SW 1271 (cell line): ENCODE data around the gene ATG14.
"Not testable (repeated sequence)": the region's sequence is repeated elsewhere in the genome, so short reads cannot be mapped to it uniquely, and the experiment has no call there.

Source experiments
- DNase-seq, 2 experiments: peaks; one replicate each; lab custom pipeline; 2025; lab: John Stamatoyannopoulos, UW

ATG14 gene

DNA sequence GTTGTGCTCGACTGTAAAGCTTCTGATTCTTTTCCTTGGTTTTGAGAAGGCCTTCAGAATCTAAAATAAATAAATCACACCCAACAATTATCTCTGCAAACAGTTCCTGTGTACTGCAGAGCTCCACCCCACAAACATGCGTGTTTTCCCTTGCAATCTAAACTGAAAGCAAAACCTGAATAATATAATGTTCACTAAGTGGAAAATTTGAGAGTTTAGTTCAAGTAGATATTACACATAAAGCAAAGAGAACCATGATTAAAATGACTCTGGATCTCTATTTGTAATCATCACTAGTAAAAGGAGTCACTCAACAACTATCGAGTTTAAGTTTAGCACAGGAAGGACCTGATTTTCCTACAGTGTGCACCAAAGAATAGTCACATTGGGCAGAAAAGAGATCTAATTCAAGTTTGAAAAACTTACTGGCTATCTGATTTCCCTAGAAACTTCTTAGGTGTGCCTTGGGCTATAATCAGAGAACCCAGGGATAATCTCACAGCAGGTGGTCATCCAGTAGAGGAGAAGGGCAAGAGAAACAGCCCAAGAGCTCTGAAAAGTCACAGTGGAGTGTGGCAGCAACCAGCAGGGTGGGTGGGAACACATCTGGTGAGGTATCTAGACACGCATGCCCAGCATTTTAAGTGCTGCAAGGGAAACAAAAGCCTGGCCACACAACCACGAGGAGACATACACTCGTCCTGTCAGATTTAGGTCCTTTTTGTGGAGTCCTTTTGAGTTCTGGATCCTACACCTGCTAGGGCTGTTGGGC lies 25.4 kb downstream of the ATG14 start:
- DNase-seq: no peak

DNA sequence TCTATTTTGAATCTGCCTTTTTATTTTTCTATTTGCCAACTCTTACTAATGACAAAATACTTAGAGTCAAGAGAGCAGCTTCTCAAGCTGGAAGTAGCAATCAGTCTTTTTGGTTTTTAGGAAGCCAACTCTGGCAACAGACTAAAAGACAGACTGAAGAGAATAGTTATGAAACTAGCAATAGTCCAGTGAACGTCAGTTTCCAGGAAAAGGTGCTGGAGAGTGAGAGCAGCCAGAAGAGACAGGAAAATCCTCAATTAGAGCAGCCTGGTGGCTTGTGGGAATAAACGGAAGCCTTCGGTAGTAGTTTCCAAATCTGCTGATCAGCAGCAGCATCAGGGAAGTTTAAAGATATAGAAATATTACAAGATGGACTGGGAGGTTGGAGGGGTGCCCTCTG lies 27.1 kb downstream of the ATG14 start:
- DNase-seq: no peak

DNA sequence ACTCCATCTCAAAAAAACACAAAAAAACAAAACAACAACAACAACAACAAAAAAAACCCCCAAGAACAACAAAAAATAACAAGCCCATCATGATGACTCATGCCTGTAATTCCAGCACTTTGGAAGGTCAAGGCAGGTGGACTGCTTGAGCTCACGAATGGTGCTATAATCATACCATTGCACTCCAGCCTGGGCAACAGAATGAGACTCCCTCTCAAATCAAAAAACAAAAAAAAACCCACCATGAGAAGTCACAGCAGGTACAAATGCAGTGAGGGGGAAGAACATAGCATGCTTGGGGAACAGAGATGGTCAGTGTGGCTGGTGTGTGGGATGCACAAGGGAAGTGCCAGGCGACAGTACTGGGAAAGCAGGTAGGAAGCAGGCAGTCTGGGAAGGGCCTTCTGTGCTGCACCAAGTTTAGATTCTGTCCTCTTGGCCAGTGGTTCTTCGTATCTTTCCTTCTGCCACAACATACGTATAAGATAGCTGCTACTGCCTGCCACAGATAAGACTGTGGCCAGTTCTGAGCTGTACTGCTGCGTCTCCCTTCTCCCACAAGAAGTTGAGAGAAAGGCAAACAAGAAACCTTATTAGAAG lies 28.0 kb downstream of the ATG14 start:
- DNase-seq: no peak

DNA sequence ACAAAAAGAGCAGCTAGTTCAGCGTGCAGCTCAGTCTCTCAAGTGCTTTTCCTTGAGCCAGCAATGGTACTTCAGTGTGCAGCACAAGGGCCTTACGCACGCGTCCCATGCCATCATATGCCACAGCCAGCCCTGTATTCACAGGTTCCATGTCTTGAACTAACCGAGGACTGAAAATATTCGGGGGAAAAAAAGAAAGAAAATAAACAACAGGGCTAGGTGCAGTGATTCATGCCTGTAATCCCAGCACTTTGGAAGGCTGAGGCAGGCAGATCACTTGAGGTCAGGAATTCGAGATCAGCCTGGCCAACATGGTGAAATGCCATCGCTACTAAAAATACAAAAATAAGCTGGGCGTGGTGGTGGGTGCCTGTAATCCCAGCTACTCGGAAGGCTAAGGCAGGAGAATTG lies 28.6 kb downstream of the ATG14 start:
- DNase-seq: not testable (repeated sequence)

DNA sequence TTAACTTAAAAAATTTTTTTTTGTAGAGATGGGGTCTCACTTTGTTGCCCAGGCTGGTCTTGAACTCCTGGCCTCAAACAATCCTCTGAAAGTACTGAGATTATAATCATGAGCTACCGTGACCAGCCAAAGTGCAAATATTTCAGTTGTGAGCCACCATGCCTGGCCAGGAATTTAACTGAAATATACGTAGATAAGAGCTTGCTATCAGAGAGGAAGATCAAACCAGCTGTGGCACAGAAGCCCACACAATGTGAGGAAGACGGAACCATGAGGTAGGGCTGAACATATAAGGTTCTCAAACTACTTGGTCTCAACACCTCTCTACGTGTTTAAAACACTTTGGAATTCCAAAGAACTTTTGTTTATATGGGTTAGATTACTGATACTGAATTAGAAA lies 29.1 kb downstream of the ATG14 start:
- DNase-seq: no peak

DNA sequence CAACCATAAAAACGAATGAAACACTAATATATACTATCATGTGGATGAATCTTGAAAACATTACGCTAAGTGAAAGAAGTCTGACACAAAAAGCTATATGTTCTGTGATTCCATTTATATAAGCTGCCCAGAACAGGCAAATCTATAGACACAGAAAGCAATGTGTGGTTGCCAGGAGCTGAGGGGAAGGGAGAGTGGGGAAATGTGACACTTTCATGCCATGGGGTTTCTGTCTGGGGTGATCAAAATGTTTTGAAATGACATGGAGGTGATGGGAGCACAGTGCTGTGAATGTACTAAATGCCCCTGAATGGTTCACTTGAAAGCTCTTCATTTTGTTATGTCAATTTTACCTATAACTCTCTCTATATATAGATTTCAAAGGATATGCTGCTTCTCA lies 30.1 kb downstream of the ATG14 start:
- DNase-seq: no peak

DNA sequence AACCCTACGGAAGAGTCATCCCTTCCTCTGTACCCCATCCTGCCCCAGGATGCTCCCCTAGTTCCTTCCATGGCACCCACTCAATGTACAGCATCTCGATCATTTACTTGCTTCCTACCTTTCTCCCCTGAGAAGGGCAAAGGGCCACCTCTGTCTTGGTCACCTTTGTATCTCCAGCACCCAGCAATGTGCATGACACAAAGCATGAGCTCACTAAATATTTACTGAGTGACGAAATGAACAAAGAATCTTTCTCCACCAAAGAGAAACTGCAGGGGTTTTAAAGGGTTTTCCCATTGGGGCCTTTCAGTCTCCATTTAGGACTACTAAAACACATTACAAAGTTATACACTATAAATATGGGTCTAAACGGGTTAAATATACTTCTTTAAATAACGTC lies 30.6 kb downstream of the ATG14 start:
- no peak for DNase-seq

DNA sequence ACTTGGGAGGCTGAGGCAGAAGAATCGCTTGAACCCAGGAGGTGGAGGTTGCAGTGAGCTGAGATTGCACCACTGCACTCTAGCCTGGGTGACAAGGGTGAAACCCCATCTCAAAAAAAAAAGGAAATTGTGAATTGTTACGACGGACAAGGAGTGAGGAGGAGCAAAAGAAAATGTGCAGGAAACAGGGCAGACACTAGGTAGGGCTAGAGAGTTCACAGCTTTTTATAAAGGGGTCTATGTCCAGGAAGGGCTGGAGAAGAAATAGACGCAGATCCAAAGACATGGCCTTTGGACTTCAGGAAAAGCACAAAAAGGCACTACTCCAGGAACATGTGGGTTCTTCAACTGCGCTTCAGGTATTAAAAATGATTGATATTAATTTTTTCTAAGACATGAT lies 34.4 kb downstream of the ATG14 start:
- no peak for DNase-seq

DNA sequence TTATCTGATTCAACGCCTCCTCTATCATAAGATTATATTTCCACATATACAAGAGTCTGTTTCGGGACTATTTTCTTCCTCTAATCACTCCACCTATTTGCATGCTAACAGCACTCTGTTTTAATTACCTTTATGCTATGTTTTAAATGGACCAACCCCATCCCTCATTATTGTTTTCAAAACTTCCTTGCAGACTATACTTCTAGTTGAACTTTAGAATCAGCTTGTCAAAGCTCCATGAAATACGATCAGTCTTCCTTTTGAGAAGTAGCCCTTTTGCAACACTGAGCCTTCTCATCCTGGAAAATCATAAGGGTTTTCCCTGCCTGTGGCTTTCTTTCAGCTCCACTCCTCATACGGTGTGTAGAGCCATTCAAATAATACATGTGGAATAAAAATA lies 36.9 kb downstream of the ATG14 start:
- no peak for DNase-seq

DNA sequence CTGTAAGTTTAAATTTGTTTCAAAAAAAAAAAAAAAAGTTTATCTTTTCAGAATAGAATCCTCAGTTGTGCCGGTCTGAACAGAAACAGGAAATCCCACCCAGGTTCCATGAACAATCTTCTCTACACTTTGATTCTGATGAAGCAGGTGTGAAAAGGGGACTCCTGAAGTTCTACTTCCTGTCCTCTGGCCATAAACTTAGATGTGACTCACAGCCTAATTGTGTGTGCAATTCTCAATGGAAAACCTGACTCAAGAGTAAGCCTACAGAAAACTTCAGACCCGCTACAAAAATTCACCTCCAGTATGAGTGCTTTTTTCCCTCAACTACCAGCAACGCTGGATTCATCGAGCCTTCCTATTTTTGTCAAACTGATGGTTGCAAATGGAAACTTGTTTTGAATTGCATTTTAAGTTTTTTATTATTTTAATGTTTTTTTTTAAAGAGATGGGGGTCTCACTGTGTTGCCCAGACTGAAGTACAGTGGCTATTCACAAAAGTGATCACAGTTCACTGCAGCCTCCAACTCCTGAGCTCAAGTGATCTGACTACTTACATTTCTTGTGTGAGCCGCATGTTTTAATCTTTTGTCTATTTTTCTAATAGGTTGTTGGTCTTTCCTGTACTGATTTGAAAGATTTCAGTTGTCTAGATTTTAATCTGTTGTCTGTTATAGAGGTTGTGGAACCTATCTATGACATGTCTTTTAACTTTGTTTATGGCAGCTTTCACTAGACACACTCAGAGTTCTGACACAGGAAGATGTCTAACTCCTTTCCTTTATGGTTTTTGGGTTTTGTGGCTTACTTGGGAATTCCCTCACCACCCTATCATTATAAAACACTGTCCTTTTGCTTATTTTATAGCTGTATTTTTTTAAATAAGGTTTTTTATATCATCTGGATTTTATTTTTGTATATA lies 37.6 kb downstream of the ATG14 start:
- DNase-seq: peak in 1 of 2 experiments; percentile 17

DNA sequence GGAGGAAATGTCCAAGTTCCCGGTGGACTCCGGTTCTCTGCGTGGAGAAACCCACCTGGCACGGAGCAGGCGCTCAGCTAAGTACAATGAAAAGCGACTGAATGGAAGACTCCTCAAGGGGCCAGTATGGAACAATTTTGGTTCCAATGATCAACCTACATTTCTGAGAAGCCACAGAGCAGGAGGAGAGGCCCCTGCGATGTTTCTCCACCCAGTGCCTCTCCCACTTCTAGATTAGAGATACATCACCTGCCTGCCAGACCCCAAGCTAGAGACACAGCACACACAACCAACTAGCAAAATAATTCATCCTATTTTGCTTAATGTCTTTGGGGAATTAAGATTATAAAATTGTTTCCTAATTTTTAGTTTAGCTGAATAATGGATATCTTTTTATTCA lies 38.8 kb downstream of the ATG14 start:
- DNase-seq: no peak

DNA sequence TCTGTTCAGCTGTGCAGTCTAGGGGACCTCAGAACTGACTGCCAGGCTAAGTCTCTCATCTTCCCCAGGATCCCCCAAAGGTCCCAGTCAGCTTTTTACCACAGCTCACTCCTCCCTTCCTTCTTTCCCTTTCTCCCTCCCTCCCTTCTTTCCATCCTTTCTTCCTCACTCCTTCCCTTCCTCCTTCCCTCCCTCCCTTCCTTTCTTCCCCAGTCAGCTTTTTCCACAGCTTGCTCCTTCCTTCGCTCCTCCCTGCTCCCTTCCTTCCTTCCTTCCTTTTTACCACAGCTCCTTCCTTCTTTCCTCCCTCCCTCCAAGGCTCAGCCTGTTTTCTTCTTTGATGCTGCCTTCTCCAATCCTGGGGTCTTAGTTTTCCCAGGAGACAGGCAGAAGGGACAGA lies 39.2 kb downstream of the ATG14 start:
- no peak for DNase-seq

DNA sequence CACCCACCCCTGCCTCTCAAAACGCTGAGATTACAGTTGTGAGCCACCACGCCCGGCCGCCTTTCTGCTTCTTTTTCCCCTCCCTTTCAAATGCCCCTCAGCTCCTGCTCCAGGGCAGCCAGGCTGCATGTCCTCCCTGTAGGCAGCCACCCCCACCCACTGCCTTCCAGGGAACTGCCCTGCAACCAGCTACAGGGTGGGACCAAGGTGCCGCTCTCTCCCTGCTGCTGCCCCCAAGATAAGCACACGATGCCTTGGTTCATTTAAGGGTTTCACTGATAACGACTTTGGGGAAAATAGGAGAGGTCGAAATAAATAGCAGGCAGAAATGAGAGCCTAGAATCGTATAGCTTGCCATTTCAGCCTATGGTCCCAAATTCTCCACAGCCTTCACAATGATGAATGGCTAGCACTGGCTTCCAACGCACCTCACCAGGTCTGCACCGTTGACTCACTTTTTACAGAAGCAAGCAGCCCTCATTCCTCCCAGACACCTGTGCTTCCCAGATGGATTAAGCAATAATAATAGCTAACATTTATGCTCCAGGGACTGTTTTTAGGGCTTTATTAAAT lies 40.7 kb downstream of the ATG14 start:
- no peak for DNase-seq

DNA sequence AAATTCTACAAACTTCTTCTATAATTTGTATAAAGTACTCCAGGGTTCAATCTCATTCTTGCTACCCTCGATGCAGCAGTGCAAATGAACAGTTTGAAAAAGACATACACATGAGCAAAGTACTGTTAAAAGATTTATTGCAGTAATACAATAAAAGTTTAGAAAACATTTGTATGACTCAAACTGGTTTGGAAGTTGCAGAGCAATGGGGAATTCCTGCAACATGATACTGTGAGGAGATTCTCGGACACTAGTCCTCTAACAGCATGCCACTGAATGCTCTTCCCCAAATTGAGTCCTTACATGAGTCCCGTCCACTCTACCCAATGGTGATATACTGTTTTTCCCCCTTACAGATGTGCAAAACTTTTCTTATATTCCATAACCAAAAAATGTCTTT lies 45.4 kb downstream of the ATG14 start:
- no peak for DNase-seq

DNA sequence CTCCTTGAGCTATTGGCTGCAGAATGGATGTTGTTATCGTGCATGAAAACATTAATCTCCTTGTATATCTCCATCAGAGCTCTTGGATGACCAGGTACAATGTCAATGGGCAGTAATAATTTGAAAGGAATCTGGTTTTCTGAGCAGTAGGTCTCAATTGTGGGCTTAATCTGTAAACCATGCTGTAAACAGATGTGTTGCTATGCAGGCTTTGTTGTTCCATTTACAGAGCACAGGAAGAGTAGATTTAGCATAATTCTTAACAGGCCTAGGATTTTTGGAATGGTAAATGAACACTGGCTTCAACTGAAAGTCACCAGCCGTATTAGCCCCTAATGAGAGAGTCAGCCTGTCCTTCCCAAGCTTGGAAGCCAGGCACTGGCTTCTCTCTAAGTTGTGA lies 50.4 kb downstream of the ATG14 start:
- DNase-seq: no peak

DNA sequence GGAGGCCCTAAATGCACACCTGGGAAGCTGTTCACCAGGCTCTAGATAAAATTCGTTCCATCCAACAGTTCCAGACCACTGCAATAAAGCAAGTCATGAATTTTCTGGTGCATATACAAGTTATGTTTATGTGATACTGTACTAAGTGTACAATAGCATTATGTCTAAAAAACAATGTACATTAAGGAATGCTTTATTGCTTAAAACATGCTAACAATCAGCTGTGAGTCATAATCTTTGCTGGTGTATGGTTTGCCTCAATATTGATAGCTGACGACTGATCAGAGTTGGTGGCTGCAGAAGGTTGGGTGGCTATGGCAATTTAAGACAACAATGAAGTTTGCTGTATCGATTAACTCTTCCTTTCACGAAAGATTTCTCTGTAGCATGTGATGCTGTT lies 52.3 kb downstream of the ATG14 start:
- DNase-seq: no peak

DNA sequence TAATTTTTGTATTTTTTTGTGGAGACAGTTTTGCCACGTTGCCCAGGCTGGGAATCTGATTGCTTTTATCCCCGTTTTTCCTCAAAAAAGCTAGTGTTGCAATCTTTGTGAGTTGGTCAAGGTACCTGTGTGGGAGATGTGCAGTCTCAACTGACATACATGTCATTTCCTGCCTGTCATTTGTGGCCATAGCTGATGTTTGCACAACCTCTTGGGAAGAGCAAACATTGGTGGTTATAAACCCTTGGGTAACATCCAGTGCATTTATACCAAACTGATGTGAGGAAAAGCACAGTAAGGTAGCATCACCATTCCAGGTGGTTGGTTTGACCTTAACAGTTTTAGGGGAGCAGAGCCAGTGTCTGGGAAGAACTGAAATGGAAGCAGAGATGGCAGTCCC lies 54.7 kb downstream of the ATG14 start:
- no peak for DNase-seq

DNA sequence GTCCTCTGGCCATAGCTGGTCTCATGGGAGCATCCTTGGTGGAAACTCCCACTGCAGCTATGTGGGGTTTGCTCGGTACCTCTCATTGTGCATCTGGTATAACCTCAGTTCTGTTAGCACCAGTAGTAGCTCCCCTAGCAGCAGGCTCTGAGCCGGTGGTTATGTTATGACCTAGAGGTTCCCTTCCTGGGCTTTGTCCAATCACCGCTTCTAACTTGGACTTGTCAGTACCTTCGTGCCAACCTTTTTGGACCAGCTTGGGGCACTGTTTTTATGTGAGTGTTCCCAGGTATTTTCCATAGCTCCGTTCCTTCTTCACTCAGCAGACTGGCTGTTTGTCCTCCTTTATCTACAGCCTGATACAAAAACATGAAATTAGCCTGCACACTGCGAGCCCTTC lies 55.7 kb downstream of the ATG14 start:
- DNase-seq: no peak

DNA sequence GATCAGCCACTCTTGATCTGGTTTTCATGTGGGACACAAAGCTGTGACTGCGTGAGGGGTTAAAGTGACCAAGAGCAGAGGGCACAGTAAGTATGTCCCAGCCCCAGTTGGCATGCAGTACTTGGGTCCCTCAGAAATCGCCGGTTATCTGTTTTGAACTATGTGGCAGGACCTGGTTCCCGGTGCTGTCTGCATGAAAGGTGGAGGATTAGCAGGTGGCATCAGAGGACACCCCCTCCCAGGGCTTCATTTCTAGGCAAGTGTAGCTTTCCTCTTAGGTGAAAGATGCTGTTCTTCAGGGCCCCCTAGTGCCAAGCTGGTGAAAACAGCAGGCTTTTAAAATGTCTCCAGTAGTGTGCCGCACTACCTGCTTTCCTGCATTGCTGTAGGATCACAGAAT lies 57.1 kb downstream of the ATG14 start:
- peak in 1 of 2 experiments; percentile 19 for DNase-seq

DNA sequence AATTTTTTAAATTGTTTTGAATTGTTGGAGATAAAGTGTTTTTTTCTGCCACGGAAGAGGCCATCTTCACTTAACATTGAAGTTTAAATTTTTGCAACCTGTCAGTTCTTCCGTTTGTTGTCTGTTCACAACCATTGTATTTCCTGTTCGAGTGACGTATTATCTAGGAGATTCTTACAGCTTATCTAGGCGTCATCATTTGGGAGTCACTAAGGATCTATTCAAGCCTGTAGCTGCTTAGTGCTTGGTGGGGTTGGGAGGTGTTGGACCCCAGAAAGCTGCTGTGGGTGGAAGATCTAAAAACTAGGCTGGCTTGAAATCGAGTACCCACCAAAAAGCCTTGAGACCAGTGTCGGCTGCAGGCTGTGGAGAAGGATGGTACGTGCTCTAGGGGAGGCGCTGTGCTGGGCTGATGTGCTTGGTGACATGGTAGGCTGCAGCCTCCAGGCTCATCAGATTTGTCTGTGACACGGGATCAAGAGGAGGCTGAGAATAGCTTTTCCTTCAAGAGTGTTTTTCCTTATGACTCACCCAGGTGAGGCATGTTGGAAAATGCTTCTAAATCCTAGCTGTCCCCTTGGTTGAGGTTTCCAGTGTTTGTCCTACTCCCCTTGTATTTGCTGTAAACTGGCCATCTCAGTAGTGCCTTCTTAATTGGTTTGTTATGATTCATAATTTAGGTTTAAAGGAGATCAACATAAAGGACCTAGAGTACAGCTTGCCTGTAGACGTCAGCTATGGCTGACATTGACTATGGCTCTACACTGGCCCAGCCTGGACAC lies 57.8 kb downstream of the ATG14 start:
- DNase-seq: no peak

DNA sequence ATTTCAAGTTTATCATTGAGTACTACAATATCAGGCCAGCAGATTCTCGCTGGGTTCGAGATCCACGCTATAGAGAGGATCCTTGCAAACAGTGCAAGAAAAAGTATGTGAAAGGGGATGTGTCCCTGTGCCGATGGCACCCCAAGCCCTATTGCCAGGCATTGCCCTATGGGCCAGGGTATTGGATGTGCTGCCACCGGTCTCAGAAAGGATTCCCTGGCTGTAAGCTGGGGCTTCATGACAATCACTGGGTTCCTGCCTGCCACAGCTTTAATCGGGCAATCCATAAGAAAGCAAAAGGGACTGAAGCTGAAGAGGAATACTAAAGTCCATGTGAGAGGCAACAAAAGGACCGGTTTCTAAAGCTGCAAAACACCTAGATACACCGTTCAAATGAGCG lies 59.4 kb downstream of the ATG14 start:
- DNase-seq: no peak

DNA sequence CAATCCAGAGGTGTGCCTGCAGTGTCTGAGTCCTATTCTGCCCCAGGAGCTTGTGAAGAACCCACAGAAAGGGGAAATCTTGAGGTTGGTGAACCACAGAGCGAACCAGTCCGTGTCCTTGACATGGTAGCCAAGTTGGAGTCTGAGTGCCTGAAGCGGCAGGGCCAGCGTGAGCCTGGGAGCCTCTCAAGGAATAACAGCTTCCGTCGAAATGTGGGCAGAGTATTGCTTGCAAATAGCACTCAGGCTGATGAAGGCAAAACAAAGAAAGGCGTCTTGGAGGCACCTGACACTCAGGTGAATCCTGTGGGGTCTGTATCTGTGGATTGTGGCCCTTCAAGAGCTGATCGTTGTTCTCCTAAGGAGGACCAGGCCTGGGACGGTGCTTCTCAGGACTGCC lies 60.5 kb downstream of the ATG14 start:
- no peak for DNase-seq
